WTC11 (cell line): ENCODE measurements around the gene RGS12. TPM values are rescaled to one million over a fixed set of nuclear protein-coding genes. Genes with fewer than 3 reads are reported as not detected.

Source experiments
- ATAC-seq: fragments of 200-7000 bp; cut with Tn5 transposase; 2 replicates; pipeline ENCODE4 v1.10.0; 2021; ENCODE audit warnings: mild to moderate bottlenecking, moderate library complexity
- CTCF ChIA-PET: fragments of 300-600 bp; sonication (Branson Sonifier 250); formaldehyde crosslinking; loops from one replicate; lab custom pipeline; 2021; ENCODE audit warnings: antibody characterized with exemption; lab: Charles Lee
- POLR2A ChIA-PET: fragments of 350-600 bp; sonication (Branson Sonifier 250); formaldehyde crosslinking; loops from one replicate; lab custom pipeline; 2021; ENCODE audit warnings: antibody characterized with exemption; lab: Charles Lee
- DNase-seq: peaks from one replicate; pipeline ENCODE4 v3.0.0; 2021; ENCODE audit warnings: low spot score
- H3K27ac Mint-ChIP-seq: 2 replicates; pipeline ENCODE4 v1.8.0; 2021; ENCODE audit warnings: mixed read lengths
- H3K27me3 Mint-ChIP-seq: 2 replicates; pipeline ENCODE4 v1.8.0; 2021; ENCODE audit warnings: low read depth, mild to moderate bottlenecking, moderate library complexity, mixed read lengths
- H3K36me3 Mint-ChIP-seq: 2 replicates; pipeline ENCODE4 v1.8.0; 2021; ENCODE audit warnings: mixed read lengths
- H3K4me1 Mint-ChIP-seq: 2 replicates; pipeline ENCODE4 v1.8.0; 2022; ENCODE audit warnings: mixed read lengths
- H3K4me3 Mint-ChIP-seq: 2 replicates; pipeline ENCODE4 v1.8.0; 2021; ENCODE audit warnings: mild to moderate bottlenecking, moderate library complexity, mixed read lengths
- H3K9me3 Mint-ChIP-seq: 2 replicates; pipeline ENCODE4 v1.8.0; 2021; ENCODE audit warnings: mixed read lengths
- ATF1 ChIP-seq: sonication (generic); formaldehyde crosslinking; IDR thresholded peaks from 2 replicates; pipeline ENCODE4 v1.8.1; 2023; ENCODE audit warnings: mild to moderate bottlenecking, moderate library complexity, missing genetic modification reagents
- CDX4 ChIP-seq: fragments of 250-450 bp; sonication (Bioruptor Pico); IDR thresholded peaks from 2 replicates; pipeline ENCODE4 v1.9.0; 2021; ENCODE audit warnings: moderate library complexity, mild to moderate bottlenecking, inconsistent platforms, borderline replicate concordance
- FOXJ3 ChIP-seq: sonication (generic); formaldehyde crosslinking; IDR thresholded peaks from 2 replicates; pipeline ENCODE4 v1.9.0; 2021; ENCODE audit warnings: missing genetic modification reagents, mild to moderate bottlenecking, borderline replicate concordance
- FOXP1 ChIP-seq: sonication (generic); formaldehyde crosslinking; IDR thresholded peaks from 2 replicates; pipeline ENCODE4 v1.8.0; 2022; ENCODE audit warnings: missing genetic modification reagents, mild to moderate bottlenecking, moderate library complexity, borderline replicate concordance
- GABPB1 ChIP-seq: sonication (generic); formaldehyde crosslinking; IDR thresholded peaks from 2 replicates; pipeline ENCODE4 v1.8.1; 2023; ENCODE audit warnings: mild to moderate bottlenecking, missing genetic modification reagents
- NR3C1 ChIP-seq: sonication (generic); formaldehyde crosslinking; conservative IDR thresholded peaks from 2 replicates; pipeline ENCODE4 v1.8.1; 2023; ENCODE audit warnings: low read depth, mild to moderate bottlenecking, missing genetic modification reagents
- ZBTB21 ChIP-seq: sonication (generic); formaldehyde crosslinking; IDR thresholded peaks from 2 replicates; pipeline ENCODE4 v1.8.1; 2023; ENCODE audit warnings: mild to moderate bottlenecking, missing genetic modification reagents, borderline replicate concordance
- ZNF232 ChIP-seq: sonication (generic); formaldehyde crosslinking; IDR thresholded peaks from 2 replicates; pipeline ENCODE4 v1.8.0; 2022; ENCODE audit warnings: mild to moderate bottlenecking, missing genetic modification reagents
- ZNF317 ChIP-seq: sonication (generic); formaldehyde crosslinking; IDR thresholded peaks from 2 replicates; pipeline ENCODE4 v1.8.1; 2023; ENCODE audit warnings: low read depth, mild to moderate bottlenecking, moderate library complexity, missing genetic modification reagents, borderline replicate concordance
- ZNF671 ChIP-seq: fragments of 250-450 bp; sonication (Bioruptor Pico); IDR thresholded peaks from 2 replicates; pipeline ENCODE4 v1.8.0; 2021; ENCODE audit warnings: mild to moderate bottlenecking
- total RNA-seq: library from RNA; stranded (reverse); gene quantifications from 3 replicates; pipeline ENCODE4 v1.2.3, GENCODE V29; 2021
- TF ChIP-seq, protein P1 (sequence below): sonication (generic); formaldehyde crosslinking; conservative IDR thresholded peaks from 2 replicates; pipeline ENCODE4 v1.8.1; 2023; ENCODE audit warnings: mild to moderate bottlenecking, low read depth, missing genetic modification reagents, moderate library complexity
- TF ChIP-seq, protein P2 (sequence below): fragments of 200-600 bp; IDR thresholded peaks from 2 replicates; pipeline ENCODE4 v1.8.0; 2022; ENCODE audit warnings: antibody characterized with exemption
- TF ChIP-seq, protein P3 (sequence below): sonication (generic); formaldehyde crosslinking; IDR thresholded peaks from 2 replicates; pipeline ENCODE4 v1.8.1; 2023; ENCODE audit warnings: mild to moderate bottlenecking, moderate library complexity, missing genetic modification reagents

RGS12 gene
- total RNA-seq, 1 experiment from 2014 or later = 21.0 TPM

GRCh38 chr4:3334316-3334715 lies 41.5 kb downstream of the RGS12 start:
- ChIA-PET CTCF (interaction anchor here (1.8 to 2.5 kb wide), 3 partner anchors 11 to 109 kb away, joined by 4 to 13 read pairs (median 10); no protein-coding TSS in a partner anchor), POLR2A (no interaction called here)
- H3K27ac Mint-ChIP-seq = no peak overlapping the region
- H3K9me3 Mint-ChIP-seq = peaks cover 7% of the 10 kb centered on the region
- TF ChIP-seq ZBTB21 = no peak
- no peak for TF ChIP-seq NR3C1
- H3K36me3 Mint-ChIP-seq = no peaks in the 10 kb centered on the region; the same call in 1 of the 2 replicates
- no peak overlapping the region for H3K4me3 Mint-ChIP-seq
- no peak for DNase-seq
- ATAC-seq = no peak
- H3K27me3 Mint-ChIP-seq = no peaks in the 10 kb centered on the region
- H3K4me1 Mint-ChIP-seq = no peaks in the 10 kb centered on the region

- Mint-ChIP-seq H3K4me3 (no peak overlapping the region), H3K4me1 (no peaks in the 10 kb centered on the region), H3K36me3 (no peaks in the 10 kb centered on the region; the same call in 1 of the 2 replicates), H3K27me3 (no peaks in the 10 kb centered on the region), H3K9me3 (peaks cover 7% of the 10 kb centered on the region), H3K27ac (0 out of 2 replicates have a peak overlapping the region, but pooled peaks have one; percentile 12)
- ATAC-seq (no peak), DNase-seq (no peak)
- TF ChIP-seq ZNF317 (CRISPR knock-in tag) (no peak), ATF1 (no peak)
- TF ChIP-seq, protein P1, sequence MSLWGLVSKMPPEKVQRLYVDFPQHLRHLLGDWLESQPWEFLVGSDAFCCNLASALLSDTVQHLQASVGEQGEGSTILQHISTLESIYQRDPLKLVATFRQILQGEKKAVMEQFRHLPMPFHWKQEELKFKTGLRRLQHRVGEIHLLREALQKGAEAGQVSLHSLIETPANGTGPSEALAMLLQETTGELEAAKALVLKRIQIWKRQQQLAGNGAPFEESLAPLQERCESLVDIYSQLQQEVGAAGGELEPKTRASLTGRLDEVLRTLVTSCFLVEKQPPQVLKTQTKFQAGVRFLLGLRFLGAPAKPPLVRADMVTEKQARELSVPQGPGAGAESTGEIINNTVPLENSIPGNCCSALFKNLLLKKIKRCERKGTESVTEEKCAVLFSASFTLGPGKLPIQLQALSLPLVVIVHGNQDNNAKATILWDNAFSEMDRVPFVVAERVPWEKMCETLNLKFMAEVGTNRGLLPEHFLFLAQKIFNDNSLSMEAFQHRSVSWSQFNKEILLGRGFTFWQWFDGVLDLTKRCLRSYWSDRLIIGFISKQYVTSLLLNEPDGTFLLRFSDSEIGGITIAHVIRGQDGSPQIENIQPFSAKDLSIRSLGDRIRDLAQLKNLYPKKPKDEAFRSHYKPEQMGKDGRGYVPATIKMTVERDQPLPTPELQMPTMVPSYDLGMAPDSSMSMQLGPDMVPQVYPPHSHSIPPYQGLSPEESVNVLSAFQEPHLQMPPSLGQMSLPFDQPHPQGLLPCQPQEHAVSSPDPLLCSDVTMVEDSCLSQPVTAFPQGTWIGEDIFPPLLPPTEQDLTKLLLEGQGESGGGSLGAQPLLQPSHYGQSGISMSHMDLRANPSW = no peak
- ChIA-PET CTCF (interaction anchor here (1.0 to 2.1 kb wide), 3 partner anchors 11 to 108 kb away, joined by 4 to 7 read pairs (median 4); no protein-coding TSS in a partner anchor), POLR2A (no interaction called here)
Measured at GRCh38 chr4:3335385-3335784, 42.6 kb downstream of the RGS12 start.

- H3K27ac Mint-ChIP-seq = no peak overlapping the region
- POLR2A ChIA-PET = no interaction called here
- no peak overlapping the region for H3K4me3 Mint-ChIP-seq
- ATAC-seq (no peak), DNase-seq (no peak)
- H3K4me1 Mint-ChIP-seq = no peaks in the 10 kb centered on the region
- TF ChIP-seq CDX4 (CRISPR knock-in tag) = no peak
- TF ChIP-seq ZNF232 (CRISPR knock-in tag) = no peak
- no peak for TF ChIP-seq ATF1
- H3K36me3 Mint-ChIP-seq = no peaks in the 10 kb centered on the region; the same call in 1 of the 2 replicates
- no peaks in the 10 kb centered on the region for H3K27me3 Mint-ChIP-seq
- CTCF ChIA-PET = interaction anchor here (1.0 to 2.1 kb wide), 3 partner anchors 10 to 17 kb away, joined by 4 to 7 read pairs (median 4); no protein-coding TSS in a partner anchor
- H3K9me3 Mint-ChIP-seq = peaks cover 7% of the 10 kb centered on the region
Measured at GRCh38 chr4:3335982-3336381, 43.2 kb downstream of the RGS12 start.

DNA sequence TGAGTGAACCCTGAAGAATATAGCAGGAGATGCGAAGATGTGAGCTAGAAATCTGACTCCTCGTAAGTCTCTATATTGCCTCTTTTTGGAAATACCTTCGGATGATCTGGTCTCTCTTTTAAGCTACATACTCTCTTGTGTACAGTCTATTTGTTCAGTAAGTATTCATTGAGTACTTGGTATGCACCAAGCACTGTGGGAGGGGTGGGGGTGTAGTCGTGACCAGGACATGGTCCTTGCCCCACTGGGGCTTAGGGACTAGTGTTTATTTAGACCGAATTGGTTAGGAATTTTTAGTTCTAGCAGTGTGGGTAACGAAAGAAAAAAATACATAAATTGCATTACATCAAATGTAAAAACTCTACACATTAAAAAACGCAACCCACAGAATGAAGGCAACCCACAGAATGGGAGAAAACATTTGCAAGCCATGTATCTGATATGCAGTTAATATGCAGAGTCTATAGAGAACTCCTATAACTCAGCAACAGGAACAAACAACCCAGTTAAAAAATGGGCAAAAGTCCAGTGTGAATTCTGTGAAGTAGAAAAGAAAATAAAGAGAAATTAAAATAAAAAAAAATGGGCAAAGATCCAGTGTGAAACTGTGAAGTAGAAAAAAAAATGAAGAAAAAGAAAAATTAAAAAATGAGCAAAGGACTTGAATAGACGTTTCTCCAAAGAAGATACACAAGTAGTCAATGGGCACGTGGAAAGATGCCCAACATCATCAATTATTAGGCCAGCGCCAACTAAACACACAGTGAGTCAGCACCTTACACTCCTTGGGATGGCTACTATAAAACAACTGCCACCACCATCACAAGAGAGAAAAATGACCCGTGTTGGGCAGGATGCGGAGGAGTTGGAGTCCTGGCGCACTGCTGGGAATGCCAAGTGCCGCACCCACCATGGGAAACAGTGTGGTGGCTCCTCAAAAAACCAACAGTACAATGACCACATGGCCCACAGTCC lies 43.8 kb downstream of the RGS12 start:
- Mint-ChIP-seq H3K27ac (no peak overlapping the region), H3K9me3 (peaks cover 7% of the 10 kb centered on the region), H3K36me3 (no peaks in the 10 kb centered on the region; the same call in 1 of the 2 replicates), H3K27me3 (no peaks in the 10 kb centered on the region), H3K4me3 (no peak overlapping the region), H3K4me1 (peaks cover under 1% of the 10 kb centered on the region; the same call in 1 of the 2 replicates)
- DNase-seq (no peak), ATAC-seq (no peak)
- CTCF ChIA-PET = interaction anchor here (1.0 to 2.1 kb wide), 3 partner anchors 10 to 18 kb away, joined by 4 to 7 read pairs (median 6); no protein-coding TSS in a partner anchor
- POLR2A ChIA-PET = no interaction called here
- no peak for TF ChIP-seq FOXJ3
- no peak for TF ChIP-seq ZNF671
- no peak for TF ChIP-seq ZNF317 (CRISPR knock-in tag)
- TF ChIP-seq, protein P2, sequence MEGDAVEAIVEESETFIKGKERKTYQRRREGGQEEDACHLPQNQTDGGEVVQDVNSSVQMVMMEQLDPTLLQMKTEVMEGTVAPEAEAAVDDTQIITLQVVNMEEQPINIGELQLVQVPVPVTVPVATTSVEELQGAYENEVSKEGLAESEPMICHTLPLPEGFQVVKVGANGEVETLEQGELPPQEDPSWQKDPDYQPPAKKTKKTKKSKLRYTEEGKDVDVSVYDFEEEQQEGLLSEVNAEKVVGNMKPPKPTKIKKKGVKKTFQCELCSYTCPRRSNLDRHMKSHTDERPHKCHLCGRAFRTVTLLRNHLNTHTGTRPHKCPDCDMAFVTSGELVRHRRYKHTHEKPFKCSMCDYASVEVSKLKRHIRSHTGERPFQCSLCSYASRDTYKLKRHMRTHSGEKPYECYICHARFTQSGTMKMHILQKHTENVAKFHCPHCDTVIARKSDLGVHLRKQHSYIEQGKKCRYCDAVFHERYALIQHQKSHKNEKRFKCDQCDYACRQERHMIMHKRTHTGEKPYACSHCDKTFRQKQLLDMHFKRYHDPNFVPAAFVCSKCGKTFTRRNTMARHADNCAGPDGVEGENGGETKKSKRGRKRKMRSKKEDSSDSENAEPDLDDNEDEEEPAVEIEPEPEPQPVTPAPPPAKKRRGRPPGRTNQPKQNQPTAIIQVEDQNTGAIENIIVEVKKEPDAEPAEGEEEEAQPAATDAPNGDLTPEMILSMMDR = no peak
- no peak for TF ChIP-seq GABPB1 (CRISPR knock-in tag)
- TF ChIP-seq, protein P3, sequence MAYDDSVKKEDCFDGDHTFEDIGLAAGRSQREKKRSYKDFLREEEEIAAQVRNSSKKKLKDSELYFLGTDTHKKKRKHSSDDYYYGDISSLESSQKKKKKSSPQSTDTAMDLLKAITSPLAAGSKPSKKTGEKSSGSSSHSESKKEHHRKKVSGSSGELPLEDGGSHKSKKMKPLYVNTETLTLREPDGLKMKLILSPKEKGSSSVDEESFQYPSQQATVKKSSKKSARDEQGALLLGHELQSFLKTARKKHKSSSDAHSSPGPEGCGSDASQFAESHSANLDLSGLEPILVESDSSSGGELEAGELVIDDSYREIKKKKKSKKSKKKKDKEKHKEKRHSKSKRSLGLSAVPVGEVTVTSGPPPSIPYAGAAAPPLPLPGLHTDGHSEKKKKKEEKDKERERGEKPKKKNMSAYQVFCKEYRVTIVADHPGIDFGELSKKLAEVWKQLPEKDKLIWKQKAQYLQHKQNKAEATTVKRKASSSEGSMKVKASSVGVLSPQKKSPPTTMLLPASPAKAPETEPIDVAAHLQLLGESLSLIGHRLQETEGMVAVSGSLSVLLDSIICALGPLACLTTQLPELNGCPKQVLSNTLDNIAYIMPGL (CRISPR knock-in tag) = no peak
- no peak for TF ChIP-seq FOXP1 (CRISPR knock-in tag)
